ENCODE results near the gene AJAP1. TPM values are rescaled to one million over a fixed set of nuclear protein-coding genes. Genes with fewer than 3 reads are reported as not detected.
"Not testable (repeated sequence)": the region's sequence is repeated elsewhere in the genome, so short reads cannot be mapped to it uniquely, and the experiment has no call there.

AJAP1 gene
- total RNA-seq, 2 experiments from 2014 or later = 0.39 to 0.47 TPM

- peaks cover 37% of the 10 kb centered on the region for H3K27me3 Mint-ChIP-seq
- no peak overlapping the region for H3K4me3 ChIP-seq (ENCODE audit: low read length)
- no peaks in the 10 kb centered on the region for H3K36me3 ChIP-seq (ENCODE audit: insufficient read depth, low read length)
- no peaks in the 10 kb centered on the region for H3K27me3 ChIP-seq (ENCODE audit: control insufficient read depth in 1 of 2, insufficient read depth in 2 of 2, low read length in 2 of 2)
- no peak for TF ChIP-seq CTCF (IDR thresholded peaks at IDR 0.05)
- H3K36me3 Mint-ChIP-seq (ENCODE audit: low read depth) = no peaks in the 10 kb centered on the region
- no peaks in the 10 kb centered on the region for H3K9me3 Mint-ChIP-seq
- no peak overlapping the region for H3K4me3 Mint-ChIP-seq
- no peak for DNase-seq
- intact Hi-C loops (cut with DNase I, micrococcal nuclease) = no loop called here
- CTCF ChIA-PET = no interaction called here
- H3K4me1 Mint-ChIP-seq (ENCODE audit: low read depth) = no peaks in the 10 kb centered on the region
- ATAC-seq (ENCODE audit: poor library complexity) = no peak
- H3K9me3 ChIP-seq (ENCODE audit: control insufficient read depth in 1 of 2, insufficient read depth in 1 of 2, low read length in 2 of 2) = peaks cover 0 to 16% of the 10 kb centered on the region in 2 experiments
- H3K27ac ChIP-seq (ENCODE audit: low read depth in 1 of 2, low read length in 2 of 2) = no peak overlapping the region
- no peaks in the 10 kb centered on the region for H3K4me1 ChIP-seq (ENCODE audit: insufficient read depth, low read length)
- POLR2A ChIA-PET = no interaction called here
- H3K27ac Mint-ChIP-seq = no peak overlapping the region
Observed at GRCh38 chr1:4664606-4665005, 10.2 kb downstream of the AJAP1 start.

GRCh38 chr1:4665456-4665855 is 11.0 kb downstream of the AJAP1 start:
- DNase-seq (no peak), ATAC-seq (ENCODE audit: poor library complexity) (no peak)
- Histone ChIP-seq H3K36me3 (ENCODE audit: insufficient read depth, low read length) (no peaks in the 10 kb centered on the region), H3K27ac (ENCODE audit: low read depth in 1 of 2, low read length in 2 of 2) (no peak overlapping the region), H3K4me3 (ENCODE audit: low read length) (no peak overlapping the region), H3K4me1 (ENCODE audit: insufficient read depth, low read length) (no peaks in the 10 kb centered on the region), H3K27me3 (ENCODE audit: control insufficient read depth in 1 of 2, insufficient read depth in 2 of 2, low read length in 2 of 2) (no peaks in the 10 kb centered on the region), H3K9me3 (ENCODE audit: control insufficient read depth in 1 of 2, insufficient read depth in 1 of 2, low read length in 2 of 2) (peaks cover 0 to 16% of the 10 kb centered on the region in 2 experiments)
- CTCF ChIA-PET = no interaction called here
- intact Hi-C loops (cut with DNase I, micrococcal nuclease) = no loop called here
- peaks cover 29% of the 10 kb centered on the region for H3K27me3 Mint-ChIP-seq
- H3K36me3 Mint-ChIP-seq (ENCODE audit: low read depth) = no peaks in the 10 kb centered on the region
- no peak for TF ChIP-seq CTCF (IDR thresholded peaks at IDR 0.05)
- H3K4me1 Mint-ChIP-seq (ENCODE audit: low read depth) = no peaks in the 10 kb centered on the region
- POLR2A ChIA-PET = no interaction called here
- H3K9me3 Mint-ChIP-seq = no peaks in the 10 kb centered on the region
- H3K27ac Mint-ChIP-seq = no peak overlapping the region
- H3K4me3 Mint-ChIP-seq = no peak overlapping the region

- H3K27me3 ChIP-seq (ENCODE audit: control insufficient read depth in 1 of 2, insufficient read depth in 2 of 2, low read length in 2 of 2); H3K4me3 Mint-ChIP-seq; H3K27ac ChIP-seq (ENCODE audit: low read depth in 1 of 2, low read length in 2 of 2); H3K36me3 ChIP-seq (ENCODE audit: insufficient read depth, low read length); H3K4me1 Mint-ChIP-seq (ENCODE audit: low read depth); ATAC-seq (ENCODE audit: poor library complexity); H3K4me3 ChIP-seq (ENCODE audit: low read length); H3K4me1 ChIP-seq (ENCODE audit: insufficient read depth, low read length); DNase-seq; H3K36me3 Mint-ChIP-seq (ENCODE audit: low read depth); CTCF ChIA-PET; H3K27ac Mint-ChIP-seq; POLR2A ChIA-PET; intact Hi-C loops (cut with DNase I, micrococcal nuclease); H3K9me3 Mint-ChIP-seq: not testable (repeated sequence)
- peaks cover 17% of the 10 kb centered on the region for H3K27me3 Mint-ChIP-seq
- peaks cover 0 to 16% of the 10 kb centered on the region in 2 experiments for H3K9me3 ChIP-seq (ENCODE audit: control insufficient read depth in 1 of 2, insufficient read depth in 1 of 2, low read length in 2 of 2)
Observed at GRCh38 chr1:4666683-4667082, 12.3 kb downstream of the AJAP1 start.
